GM12878 (cell line): ENCODE data around the gene TESK2. TPM values are rescaled to one million over a fixed set of nuclear protein-coding genes. Genes with fewer than 3 reads are reported as not detected.

ENCODE experiments used
- CREB1 ChIP-seq: IDR thresholded peaks from 2 replicates; pipeline ENCODE4 v1.6.1; 2012; ENCODE audit warnings: low read depth, mild to moderate bottlenecking, inconsistent platforms
- EGR1 ChIP-seq, 2 experiments: IDR thresholded peaks; 1 replicate in 1 of 2; 2 replicates in 1 of 2; pipeline ENCODE4 v1.6.1; 2011 to 2012; ENCODE audit warnings: low read depth in 2 of 2, low read length in 2 of 2, borderline replicate concordance in 1 of 2, mild to moderate bottlenecking in 1 of 2, moderate library complexity in 1 of 2
- FOS ChIP-seq: IDR thresholded peaks from 3 replicates; pipeline ENCODE4 v1.6.1; 2011; ENCODE audit warnings: borderline replicate concordance; ENCODE audit not compliant: insufficient read length; ENCODE audit errors: extremely low read depth
- NR2C1 ChIP-seq: fragments of 450-650 bp; IDR thresholded peaks from 2 replicates; pipeline ENCODE4 v1.6.1; 2017; ENCODE audit warnings: antibody characterized with exemption, mild to moderate bottlenecking, moderate library complexity
- TARDBP ChIP-seq: IDR thresholded peaks from 2 replicates; pipeline ENCODE4 v1.6.1; 2016; ENCODE audit warnings: borderline replicate concordance
- polyA plus RNA-seq, 11 experiments: library from polyadenylated mRNA; depleted of rRNA in 4 of 11; unstranded in 6 of 11; stranded (reverse) in 5 of 11; fragments of >200 nt; fragmentation: Nextera tagmentation in 4 of 11; fragmentation: Illumina TruSeq in 1 of 11; extraction: Ambion mirVana in 4 of 11; extraction: Trizol in 1 of 11; gene quantifications; 1 replicate in 1 of 11; 2 replicates in 10 of 11; pipeline versions ENCODE4 v1.2.1 to v1.2.3, GENCODE V29; 2011 to 2016; ENCODE audit warnings: inconsistent platforms in 2 of 11, missing spikeins in 2 of 11, low read depth in 1 of 11
- total RNA-seq, 4 experiments: library from RNA; depleted of rRNA in 3 of 4; stranded (reverse); fragments of >200 nt in 3 of 4; fragmentation: Illumina TruSeq in 1 of 4; extraction: Trizol in 1 of 4; gene quantifications; 2 replicates each; pipeline versions ENCODE4 v1.2.1 to v1.2.3, GENCODE V29; 2013 to 2021
- TF ChIP-seq, protein P1 (sequence below): fragments of 450-650 bp; formaldehyde crosslinking; IDR thresholded peaks from 2 replicates; pipeline ENCODE4 v1.5.0; 2022; ENCODE audit warnings: mild to moderate bottlenecking, missing genetic modification characterization
- TF ChIP-seq, protein P2 (sequence below): fragments of 450-650 bp; IDR thresholded peaks from 2 replicates; pipeline ENCODE4 v1.6.1; 2016; ENCODE audit warnings: mild to moderate bottlenecking
- TF ChIP-seq, protein P3 (sequence below): fragments of 450-650 bp; IDR thresholded peaks from 2 replicates; pipeline ENCODE4 v1.6.1; 2017; ENCODE audit warnings: antibody characterized with exemption, mild to moderate bottlenecking, moderate library complexity
- TF ChIP-seq, protein P4 (sequence below): IDR thresholded peaks from 2 replicates; pipeline ENCODE4 v1.6.1; 2011; ENCODE audit warnings: low read depth, mild to moderate bottlenecking, low read length, moderate library complexity, borderline replicate concordance; ENCODE audit errors: extremely low read depth

Gene TESK2
- total and polyA plus RNA-seq, 10 of the 15 experiments (the other 5 are each of a cell fraction or from before 2014, with no cell fraction given), result 2.2 to 10.0 (median 5.7) TPM

DNA sequence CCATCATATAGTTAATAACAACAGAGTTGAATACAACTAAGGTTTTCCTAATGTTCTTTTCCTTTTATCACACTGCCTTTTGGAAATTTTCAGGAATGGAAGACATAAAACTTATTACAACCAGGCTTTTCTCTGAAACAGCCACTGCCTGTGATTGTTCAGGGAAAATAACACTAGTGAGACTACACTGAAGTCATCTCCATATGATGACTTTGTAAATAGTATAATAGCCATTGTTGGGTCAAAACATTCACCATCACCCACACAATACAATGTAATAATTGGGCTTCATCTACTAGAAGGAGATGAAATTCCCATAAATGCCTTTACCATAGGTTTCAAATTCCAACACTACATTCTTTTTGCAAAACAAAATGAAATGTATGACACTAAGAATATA is 5.0 kb downstream of the TESK2 start (continued):
- TF ChIP-seq, protein P1, sequence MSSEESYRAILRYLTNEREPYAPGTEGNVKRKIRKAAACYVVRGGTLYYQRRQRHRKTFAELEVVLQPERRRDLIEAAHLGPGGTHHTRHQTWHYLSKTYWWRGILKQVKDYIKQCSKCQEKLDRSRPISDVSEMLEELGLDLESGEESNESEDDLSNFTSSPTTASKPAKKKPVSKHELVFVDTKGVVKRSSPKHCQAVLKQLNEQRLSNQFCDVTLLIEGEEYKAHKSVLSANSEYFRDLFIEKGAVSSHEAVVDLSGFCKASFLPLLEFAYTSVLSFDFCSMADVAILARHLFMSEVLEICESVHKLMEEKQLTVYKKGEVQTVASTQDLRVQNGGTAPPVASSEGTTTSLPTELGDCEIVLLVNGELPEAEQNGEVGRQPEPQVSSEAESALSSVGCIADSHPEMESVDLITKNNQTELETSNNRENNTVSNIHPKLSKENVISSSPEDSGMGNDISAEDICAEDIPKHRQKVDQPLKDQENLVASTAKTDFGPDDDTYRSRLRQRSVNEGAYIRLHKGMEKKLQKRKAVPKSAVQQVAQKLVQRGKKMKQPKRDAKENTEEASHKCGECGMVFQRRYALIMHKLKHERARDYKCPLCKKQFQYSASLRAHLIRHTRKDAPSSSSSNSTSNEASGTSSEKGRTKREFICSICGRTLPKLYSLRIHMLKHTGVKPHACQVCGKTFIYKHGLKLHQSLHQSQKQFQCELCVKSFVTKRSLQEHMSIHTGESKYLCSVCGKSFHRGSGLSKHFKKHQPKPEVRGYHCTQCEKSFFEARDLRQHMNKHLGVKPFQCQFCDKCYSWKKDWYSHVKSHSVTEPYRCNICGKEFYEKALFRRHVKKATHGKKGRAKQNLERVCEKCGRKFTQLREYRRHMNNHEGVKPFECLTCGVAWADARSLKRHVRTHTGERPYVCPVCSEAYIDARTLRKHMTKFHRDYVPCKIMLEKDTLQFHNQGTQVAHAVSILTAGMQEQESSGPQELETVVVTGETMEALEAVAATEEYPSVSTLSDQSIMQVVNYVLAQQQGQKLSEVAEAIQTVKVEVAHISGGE (CRISPR knock-in tag), result no peak
- TF ChIP-seq NR2C1 (no peak), FOS (no peak), TARDBP (no peak), CREB1 (no peak), EGR1 (IDR thresholded peaks at IDR 0.05; ENCODE audit: borderline replicate concordance in 1 of 2, low read depth in 2 of 2, low read length in 2 of 2) (no peak)
- TF ChIP-seq, protein P2, sequence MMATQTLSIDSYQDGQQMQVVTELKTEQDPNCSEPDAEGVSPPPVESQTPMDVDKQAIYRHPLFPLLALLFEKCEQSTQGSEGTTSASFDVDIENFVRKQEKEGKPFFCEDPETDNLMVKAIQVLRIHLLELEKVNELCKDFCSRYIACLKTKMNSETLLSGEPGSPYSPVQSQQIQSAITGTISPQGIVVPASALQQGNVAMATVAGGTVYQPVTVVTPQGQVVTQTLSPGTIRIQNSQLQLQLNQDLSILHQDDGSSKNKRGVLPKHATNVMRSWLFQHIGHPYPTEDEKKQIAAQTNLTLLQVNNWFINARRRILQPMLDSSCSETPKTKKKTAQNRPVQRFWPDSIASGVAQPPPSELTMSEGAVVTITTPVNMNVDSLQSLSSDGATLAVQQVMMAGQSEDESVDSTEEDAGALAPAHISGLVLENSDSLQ, result no peak
- TF ChIP-seq, protein P3, sequence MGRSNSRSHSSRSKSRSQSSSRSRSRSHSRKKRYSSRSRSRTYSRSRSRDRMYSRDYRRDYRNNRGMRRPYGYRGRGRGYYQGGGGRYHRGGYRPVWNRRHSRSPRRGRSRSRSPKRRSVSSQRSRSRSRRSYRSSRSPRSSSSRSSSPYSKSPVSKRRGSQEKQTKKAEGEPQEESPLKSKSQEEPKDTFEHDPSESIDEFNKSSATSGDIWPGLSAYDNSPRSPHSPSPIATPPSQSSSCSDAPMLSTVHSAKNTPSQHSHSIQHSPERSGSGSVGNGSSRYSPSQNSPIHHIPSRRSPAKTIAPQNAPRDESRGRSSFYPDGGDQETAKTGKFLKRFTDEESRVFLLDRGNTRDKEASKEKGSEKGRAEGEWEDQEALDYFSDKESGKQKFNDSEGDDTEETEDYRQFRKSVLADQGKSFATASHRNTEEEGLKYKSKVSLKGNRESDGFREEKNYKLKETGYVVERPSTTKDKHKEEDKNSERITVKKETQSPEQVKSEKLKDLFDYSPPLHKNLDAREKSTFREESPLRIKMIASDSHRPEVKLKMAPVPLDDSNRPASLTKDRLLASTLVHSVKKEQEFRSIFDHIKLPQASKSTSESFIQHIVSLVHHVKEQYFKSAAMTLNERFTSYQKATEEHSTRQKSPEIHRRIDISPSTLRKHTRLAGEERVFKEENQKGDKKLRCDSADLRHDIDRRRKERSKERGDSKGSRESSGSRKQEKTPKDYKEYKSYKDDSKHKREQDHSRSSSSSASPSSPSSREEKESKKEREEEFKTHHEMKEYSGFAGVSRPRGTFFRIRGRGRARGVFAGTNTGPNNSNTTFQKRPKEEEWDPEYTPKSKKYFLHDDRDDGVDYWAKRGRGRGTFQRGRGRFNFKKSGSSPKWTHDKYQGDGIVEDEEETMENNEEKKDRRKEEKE, result no peak
- TF ChIP-seq, protein P4, sequence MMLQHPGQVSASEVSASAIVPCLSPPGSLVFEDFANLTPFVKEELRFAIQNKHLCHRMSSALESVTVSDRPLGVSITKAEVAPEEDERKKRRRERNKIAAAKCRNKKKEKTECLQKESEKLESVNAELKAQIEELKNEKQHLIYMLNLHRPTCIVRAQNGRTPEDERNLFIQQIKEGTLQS, result no peak
